ENCODE measurements around the gene ABHD17A. TPM values are rescaled to one million over a fixed set of nuclear protein-coding genes. Genes with fewer than 3 reads are reported as not detected.
"Not testable (repeated sequence)": the region's sequence is repeated elsewhere in the genome, so short reads cannot be mapped to it uniquely, and the experiment has no call there.

The ABHD17A gene
- 47.5 and 50.3 TPM in 2 replicates for total RNA-seq (2021)
- long read RNA-seq, partial matches to known transcripts, result 0 of 2 reads
- long read RNA-seq, other reads (novel, unspliced or antisense), result 0 of 2 reads

GRCh38 chr19:1885398-1886119 lies at the start of gene ABHD17A:
ABHD17A (minus strand) TSS chr19:1885496; CDS start chr19:1881566, 3,930 bp downstream.
- not testable (repeated sequence) for H3K9me3 ChIP-seq (ENCODE audit: control insufficient read depth, low read depth, low read length); H3K27me3 Mint-ChIP-seq (ENCODE audit: low read depth); H3K27ac ChIP-seq (ENCODE audit: insufficient read length, low read depth, low read length)

More at GRCh38 chr19:1885398-1886119, at the start of gene ABHD17A:
- not testable (repeated sequence) for H3T11ph ChIP-seq (ENCODE audit: low read length); H3K36me3 Mint-ChIP-seq (ENCODE audit: insufficient read depth in 1 of 3, low read depth in 3 of 3); H2BK12ac ChIP-seq (ENCODE audit: insufficient read length, low read depth, low read length); H4K5ac ChIP-seq (ENCODE audit: insufficient read length, low read depth, low read length); H4K20me1 ChIP-seq (ENCODE audit: control insufficient read depth, insufficient read depth, insufficient read length); H4K8ac ChIP-seq (replicated peaks; ENCODE audit: insufficient read length, low read depth, low read length); H2AK5ac ChIP-seq (ENCODE audit: insufficient read length, low read length); H3K23ac ChIP-seq (ENCODE audit: insufficient read length, low read depth, low read length); H2BK5ac ChIP-seq (ENCODE audit: insufficient read length, low read length); H2BK15ac ChIP-seq (ENCODE audit: low read depth, low read length); H2AFZ ChIP-seq (ENCODE audit: low read length); H3K27me3 ChIP-seq (ENCODE audit: insufficient read depth, low read length); H3K18ac ChIP-seq (ENCODE audit: insufficient read length, low read depth, low read length); H3K56ac ChIP-seq (ENCODE audit: insufficient read length, low read depth, low read length); H3K23me2 ChIP-seq (ENCODE audit: insufficient read length, low read depth, low read length, poor library complexity, severe bottlenecking); H3K9me3 Mint-ChIP-seq; H4K91ac ChIP-seq (ENCODE audit: insufficient read length, low read depth, low read length); H3K4ac ChIP-seq (ENCODE audit: low read depth, low read length); H2BK20ac ChIP-seq (ENCODE audit: low read depth, low read length, poor library complexity, severe bottlenecking)
- H3K4me1 ChIP-seq (ENCODE audit: insufficient read depth, low read length), result peaks cover 11% of the 10 kb centered on the region; the same call in 1 of the 2 replicates
- H3K14ac ChIP-seq (ENCODE audit: insufficient read depth, low read length), result peak within 1 kb of the TSS; percentile 77; the same call in 1 of the 2 replicates
- peak within 1 kb of the TSS; percentile 66 for H3K9ac ChIP-seq (ENCODE audit: extremely low read depth, insufficient read length, low read length)
- peak within 1 kb of the TSS; percentile 23 for H2BK120ac ChIP-seq (ENCODE audit: low read depth, low read length, poor library complexity, severe bottlenecking)
- peak within 1 kb of the TSS; percentile 74 for H3K4me2 ChIP-seq (ENCODE audit: insufficient read depth, insufficient read length, low read length)
- peaks cover 33 to 34% of the 10 kb centered on the region in 2 experiments for H3K4me1 Mint-ChIP-seq
- H3K4me3 Mint-ChIP-seq, result peak within 1 kb of the TSS; percentile 91 to 95
- H3K27ac Mint-ChIP-seq, result peak within 1 kb of the TSS in 2 of 3 experiments; percentile 65 to 74; a peak in 4 of 7 replicates
- peak; percentile 93 for DNase-seq
- H3K79me1 ChIP-seq (ENCODE audit: insufficient read depth, low read depth, low read length, poor library complexity, severe bottlenecking), result peaks cover 23% of the 10 kb centered on the region
- no CpG with 5 or more reads among the region's 46 CpGs for WGBS (ENCODE audit: extremely low coverage, insufficient read length, low lambda C conversion rate)
- peaks cover 12% of the 10 kb centered on the region; the same call in 1 of the 2 replicates for H3K79me2 ChIP-seq (ENCODE audit: insufficient read depth, low read length)
